ENCODE results near the gene DSCAML1. TPM values are rescaled to one million over a fixed set of nuclear protein-coding genes. Genes with fewer than 3 reads are reported as not detected.

Gene DSCAML1
- total RNA-seq, 1 donor from 2014 or later: 0.22 TPM

- intact Hi-C loops (cut with DNase I): no loop called here
- ATAC-seq (no peak), DNase-seq (ENCODE audit: missing footprints) (no peak)
These were observed 105.8 kb downstream of the DSCAML1 start for GRCh38 chr11:117691218-117691514.

GRCh38 chr11:117690484-117691217 is 106.4 kb downstream of the DSCAML1 start:
- DNase-seq (ENCODE audit: missing footprints) (no peak), ATAC-seq (peak; percentile 27)
- intact Hi-C loops (cut with DNase I): no loop called here

- ATAC-seq: no peak
- DNase-seq (ENCODE audit: missing footprints): no peak
- intact Hi-C loops (cut with DNase I): no loop called here
These were observed 108.7 kb downstream of the DSCAML1 start for GRCh38 chr11:117688255-117688797.

GRCh38 chr11:117687776-117688175 is 109.2 kb downstream of the DSCAML1 start:
- DNase-seq (ENCODE audit: missing footprints) (no peak), ATAC-seq (no peak)
- intact Hi-C loops (cut with DNase I): no loop called here

GRCh38 chr11:117686711-117687110 is 110.3 kb downstream of the DSCAML1 start:
- intact Hi-C loops (cut with DNase I): no loop called here
- ATAC-seq (no peak), DNase-seq (ENCODE audit: missing footprints) (no peak)

GRCh38 chr11:117685566-117685965 is 111.5 kb downstream of the DSCAML1 start:
- no peak for ATAC-seq
- intact Hi-C loops (cut with DNase I): no loop called here
- no peak for DNase-seq (ENCODE audit: missing footprints)

GRCh38 chr11:117684731-117685130 is 112.3 kb downstream of the DSCAML1 start:
- ATAC-seq (no peak), DNase-seq (ENCODE audit: missing footprints) (no peak)
- intact Hi-C loops (cut with DNase I): no loop called here

- intact Hi-C loops (cut with DNase I): no loop called here
- DNase-seq (ENCODE audit: missing footprints): no peak
- ATAC-seq: no peak
These were observed 112.9 kb downstream of the DSCAML1 start for GRCh38 chr11:117684111-117684510.

- ATAC-seq (no peak), DNase-seq (ENCODE audit: missing footprints) (no peak)
These were observed 115.6 kb downstream of the DSCAML1 start for GRCh38 chr11:117681438-117681837.

GRCh38 chr11:117679461-117679860 is 117.6 kb downstream of the DSCAML1 start:
- intact Hi-C loops (cut with DNase I): no loop called here
- DNase-seq (ENCODE audit: missing footprints) (no peak), ATAC-seq (no peak)

More at GRCh38 chr11:117681438-117681837, 115.6 kb downstream of the DSCAML1 start:
- intact Hi-C loops (cut with DNase I): no loop called here

GRCh38 chr11:117678658-117679406 is 118.2 kb downstream of the DSCAML1 start:
- no peak for DNase-seq (ENCODE audit: missing footprints)
- intact Hi-C loops (cut with DNase I): no loop called here
- no peak for ATAC-seq

- no peak for ATAC-seq
- no peak for DNase-seq (ENCODE audit: missing footprints)
- intact Hi-C loops (cut with DNase I): no loop called here
These were observed 119.2 kb downstream of the DSCAML1 start for GRCh38 chr11:117677729-117678310.

GRCh38 chr11:117676501-117676900 is 120.5 kb downstream of the DSCAML1 start:
- ATAC-seq (no peak), DNase-seq (ENCODE audit: missing footprints) (no peak)
- intact Hi-C loops (cut with DNase I): no loop called here

- DNase-seq (ENCODE audit: missing footprints): no peak
- ATAC-seq: no peak
- intact Hi-C loops (cut with DNase I): no loop called here
These were observed 123.4 kb downstream of the DSCAML1 start for GRCh38 chr11:117673602-117674001.

GRCh38 chr11:117671370-117671769 is 125.6 kb downstream of the DSCAML1 start:
- intact Hi-C loops (cut with DNase I): no loop called here
- no peak for DNase-seq (ENCODE audit: missing footprints)
- ATAC-seq: no peak

GRCh38 chr11:117670924-117671323 is 126.1 kb downstream of the DSCAML1 start:
- no peak for ATAC-seq
- no peak for DNase-seq (ENCODE audit: missing footprints)
- intact Hi-C loops (cut with DNase I): no loop called here

- no peak for DNase-seq (ENCODE audit: missing footprints)
- intact Hi-C loops (cut with DNase I): no loop called here
- ATAC-seq: no peak
These were observed 126.6 kb downstream of the DSCAML1 start for GRCh38 chr11:117670443-117670842.

- DNase-seq (ENCODE audit: missing footprints): no peak
- intact Hi-C loops (cut with DNase I): no loop called here
- ATAC-seq: no peak
These were observed 127.4 kb downstream of the DSCAML1 start for GRCh38 chr11:117669616-117670015.

GRCh38 chr11:117669062-117669461 is 128.0 kb downstream of the DSCAML1 start:
- ATAC-seq (no peak), DNase-seq (ENCODE audit: missing footprints) (no peak)
- intact Hi-C loops (cut with DNase I): no loop called here

- no peak for ATAC-seq
- DNase-seq (ENCODE audit: missing footprints): no peak
- intact Hi-C loops (cut with DNase I): no loop called here
These were observed 128.7 kb downstream of the DSCAML1 start for GRCh38 chr11:117668321-117668751.

Data from Right ventricle myocardium inferior (tissue), 1 donor.